GM21529 (cell line): ENCODE data around the gene PUS1.
A peak's percentile ranks its signal among the peaks of the same experiment; 100 is the strongest.
"Not testable (repeated sequence)": the region's sequence is repeated elsewhere in the genome, so short reads cannot be mapped to it uniquely, and the experiment has no call there.

Experiments used
- ATAC-seq: cut with Tn5 transposase; IDR thresholded peaks from one replicate; pipeline ENCODE4 v1.9.1; 2021; ENCODE audit not compliant: unreplicated experiment

The PUS1 gene

DNA sequence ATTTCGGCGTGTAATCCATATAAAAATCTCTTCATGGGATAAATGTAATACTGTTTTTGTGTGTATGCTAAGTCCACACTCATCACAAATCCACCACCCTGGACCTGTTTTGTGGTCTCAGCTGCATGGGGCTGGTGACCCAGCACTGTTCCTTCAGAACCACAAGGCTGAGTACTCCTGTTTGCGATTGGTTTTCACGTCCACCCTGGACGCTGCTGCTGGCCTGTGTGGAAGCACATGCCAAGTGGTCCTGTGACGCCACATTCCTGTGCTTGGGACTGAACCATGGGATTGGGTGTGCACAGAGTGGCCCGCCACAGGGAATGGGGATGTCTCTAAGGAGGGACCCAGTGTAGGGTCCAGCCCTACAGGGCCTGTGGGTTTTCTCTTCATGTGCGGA lies 4.3 kb downstream of the PUS1 start:
- no peak for ATAC-seq

- ATAC-seq, result no peak
Measured at GRCh38 chr12:131934535-131934934, 5.5 kb downstream of the PUS1 start.

DNA sequence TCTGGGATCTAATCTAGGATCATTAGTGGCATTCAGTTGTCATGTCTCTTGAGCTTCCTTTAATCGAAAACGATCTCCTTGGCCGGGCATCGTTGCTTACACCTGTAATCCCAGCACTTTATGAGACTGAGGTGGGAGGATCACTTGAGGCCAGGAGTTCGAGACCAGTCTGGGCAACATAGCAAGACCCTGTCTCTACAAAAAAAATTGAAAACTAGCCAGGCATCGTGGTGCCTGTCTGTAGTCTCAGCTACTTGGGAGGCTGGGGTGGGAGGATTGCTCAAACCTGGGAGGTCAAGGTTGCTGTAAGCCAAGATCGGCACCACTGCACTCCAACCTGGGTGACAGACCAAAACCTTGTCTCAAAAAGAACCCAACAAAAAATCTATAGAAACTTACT lies 9.0 kb downstream of the PUS1 start:
- no peak for ATAC-seq

DNA sequence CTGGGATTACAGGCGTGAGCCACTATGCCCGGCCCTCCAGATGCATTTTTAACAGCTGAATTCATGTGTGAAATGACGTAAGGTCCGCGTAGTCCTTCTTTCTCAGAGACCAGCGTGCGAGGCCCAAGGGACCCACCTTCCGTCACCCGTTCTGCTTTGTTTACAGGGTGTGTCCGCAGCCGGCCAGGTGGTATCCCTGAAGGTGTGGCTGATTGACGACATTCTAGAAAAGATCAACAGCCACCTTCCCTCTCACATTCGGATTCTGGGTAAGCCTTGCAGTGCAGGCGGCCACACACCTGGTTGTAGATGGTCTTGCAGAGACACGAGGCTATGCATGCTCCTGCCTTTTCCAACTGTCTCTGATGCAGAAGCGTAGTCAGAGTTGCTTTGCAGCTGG lies 9.9 kb downstream of the PUS1 start:
- ATAC-seq, result no peak

DNA sequence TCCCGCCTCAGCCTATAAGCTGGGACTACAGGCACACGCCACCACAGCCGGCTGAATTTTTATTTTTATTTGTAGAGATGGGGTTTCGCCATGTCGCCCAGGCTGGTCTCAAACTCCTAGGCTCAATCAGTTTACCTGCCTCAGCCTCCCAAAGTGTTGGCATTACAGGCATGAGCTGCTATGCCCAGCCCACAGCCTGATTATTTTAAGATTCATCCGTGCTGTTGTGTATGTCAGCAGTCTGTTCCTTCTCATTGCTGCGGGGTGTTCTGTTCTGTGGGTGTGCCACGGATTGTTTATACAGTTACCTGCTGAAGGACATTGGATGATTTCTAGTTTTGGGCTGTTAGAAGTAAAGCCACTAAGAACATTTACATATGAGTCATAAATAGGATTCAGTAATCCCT lies 11.1 kb downstream of the PUS1 start:
- no peak for ATAC-seq

DNA sequence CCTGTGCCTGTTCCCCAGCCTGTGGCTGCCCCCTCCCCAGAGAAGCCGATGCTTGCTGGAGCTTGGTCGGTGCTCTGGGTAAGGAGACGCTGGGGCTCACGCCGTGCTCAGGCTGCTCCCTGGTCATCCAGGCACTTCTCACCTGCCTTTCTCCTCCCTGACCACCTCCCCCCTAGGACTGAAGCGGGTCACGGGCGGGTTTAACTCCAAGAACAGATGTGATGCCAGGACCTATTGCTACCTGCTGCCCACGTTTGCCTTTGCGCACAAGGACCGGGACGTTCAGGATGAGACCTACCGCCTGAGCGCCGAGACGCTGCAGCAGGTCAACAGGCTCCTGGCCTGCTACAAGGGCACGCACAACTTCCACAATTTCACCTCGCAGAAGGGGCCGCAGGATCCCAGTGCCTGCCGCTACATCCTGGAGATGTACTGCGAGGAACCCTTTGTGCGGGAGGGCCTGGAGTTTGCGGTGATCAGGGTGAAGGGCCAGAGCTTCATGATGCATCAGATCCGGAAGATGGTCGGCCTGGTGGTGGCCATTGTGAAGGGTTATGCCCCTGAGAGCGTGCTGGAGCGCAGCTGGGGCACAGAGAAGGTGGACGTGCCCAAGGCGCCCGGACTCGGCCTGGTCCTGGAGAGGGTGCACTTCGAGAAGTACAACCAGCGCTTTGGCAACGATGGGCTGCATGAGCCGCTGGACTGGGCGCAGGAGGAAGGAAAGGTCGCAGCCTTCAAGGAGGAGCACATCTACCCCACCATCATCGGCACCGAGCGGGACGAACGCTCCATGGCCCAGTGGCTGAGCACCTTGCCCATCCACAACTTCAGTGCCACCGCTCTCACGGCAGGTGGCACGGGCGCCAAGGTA lies 12.3 kb downstream of the PUS1 start:
- ATAC-seq, result no peak

GRCh38 chr12:131941987-131942341 lies 12.9 kb downstream of the PUS1 start:
- no peak for ATAC-seq

DNA sequence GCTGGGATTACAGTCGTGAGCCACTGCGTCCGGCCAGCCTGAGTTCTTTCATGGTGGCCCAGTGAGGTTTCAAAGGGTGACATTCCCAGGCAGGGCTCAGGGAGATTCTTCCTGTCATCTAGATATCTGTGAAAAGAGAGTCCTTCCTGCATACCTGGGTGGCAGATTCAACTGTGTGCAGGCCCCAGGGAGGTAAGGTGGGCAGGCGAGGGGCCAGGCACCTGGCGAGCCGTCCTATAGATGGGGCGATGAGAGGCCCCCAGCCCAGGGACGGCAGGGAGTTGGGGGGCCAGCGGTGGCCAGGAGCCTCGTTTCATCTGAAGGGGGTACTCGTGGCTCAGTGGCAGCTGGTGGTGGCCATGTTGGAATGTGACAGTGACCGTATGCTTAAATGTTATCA lies 13.6 kb downstream of the PUS1 start:
- ATAC-seq, result no peak

- no peak for ATAC-seq
Measured at GRCh38 chr12:131943389-131943788, 14.3 kb downstream of the PUS1 start.

DNA sequence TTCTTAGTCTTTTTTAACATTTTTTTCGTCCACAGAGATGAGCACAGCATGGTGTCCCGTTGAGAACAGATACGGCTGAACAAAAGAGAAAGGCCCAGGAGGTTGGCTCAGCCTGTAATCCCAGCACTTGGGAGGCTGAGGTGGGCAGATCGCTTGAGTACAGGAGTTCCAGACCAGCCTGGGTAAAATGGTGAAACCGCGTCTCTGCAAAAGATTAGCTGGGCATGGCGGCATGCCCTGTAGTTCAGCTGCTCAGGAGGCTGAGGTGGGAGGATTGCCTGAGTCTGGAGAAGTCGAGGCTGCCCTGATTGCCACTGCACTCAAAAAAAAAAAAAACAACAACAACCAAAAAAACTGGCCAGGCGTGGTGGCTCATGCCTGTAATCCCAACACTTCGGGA lies 14.8 kb downstream of the PUS1 start:
- ATAC-seq, result no peak

GRCh38 chr12:131944601-131945251 lies 15.7 kb downstream of the PUS1 start:
- ATAC-seq, result no peak

DNA sequence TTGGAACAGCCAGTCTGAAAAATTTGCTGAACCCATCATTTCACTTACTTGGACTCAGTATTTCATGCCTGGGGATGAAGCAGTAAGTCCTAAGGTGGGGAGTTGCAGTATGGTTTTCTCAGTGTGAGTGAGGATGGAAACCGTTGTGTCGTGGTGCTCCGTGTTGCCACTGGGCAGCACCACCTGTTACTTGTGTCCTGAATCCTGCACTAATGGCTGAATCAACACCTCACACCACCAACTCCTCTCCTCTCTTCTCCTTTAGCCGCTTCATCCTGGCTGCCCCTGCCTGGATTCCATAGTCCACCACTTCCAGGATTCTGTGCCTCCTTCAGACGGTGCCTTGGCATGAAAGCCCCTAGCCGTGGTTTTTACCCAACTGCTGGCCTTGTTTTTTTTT lies 17.7 kb downstream of the PUS1 start:
- ATAC-seq, result no peak

GRCh38 chr12:131947482-131948027 lies 18.5 kb downstream of the PUS1 start:
- ATAC-seq, result no peak

DNA sequence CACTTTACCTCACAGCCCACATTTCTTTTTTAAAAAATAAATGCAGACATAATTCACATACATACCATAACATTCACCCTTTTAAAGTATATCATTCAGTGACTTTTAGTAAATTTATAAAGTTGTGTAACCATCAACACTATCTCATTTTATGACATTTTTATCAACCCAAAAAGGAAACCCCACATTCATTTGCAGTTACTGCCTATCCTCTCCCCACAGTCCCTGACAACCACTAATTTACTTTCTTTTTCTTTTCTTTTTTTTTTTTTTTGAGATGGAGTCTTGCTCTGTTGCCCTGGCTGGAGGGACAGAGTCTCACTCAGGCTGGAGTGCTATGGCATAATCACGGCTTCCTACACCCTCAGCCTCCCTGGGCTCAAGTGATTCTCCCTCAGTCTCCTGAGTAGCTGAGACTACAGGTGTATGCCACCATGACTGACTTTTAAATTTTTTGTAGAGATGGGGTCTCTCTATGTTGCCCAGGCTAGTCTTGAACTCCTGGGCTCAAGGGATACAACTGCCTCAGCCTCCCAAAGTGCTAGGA lies 19.2 kb downstream of the PUS1 start:
- no peak for ATAC-seq

GRCh38 chr12:131948713-131949430 lies 19.8 kb downstream of the PUS1 start:
- not testable (repeated sequence) for ATAC-seq

GRCh38 chr12:131949431-131950181 lies 20.5 kb downstream of the PUS1 start, which contains the start of gene EP400:
Gene EP400 (plus strand): TSS chr12:131949942. CDS start chr12:131960620, 10,678 bp downstream.
- peak; percentile 84 for ATAC-seq

GRCh38 chr12:131950182-131950913 lies 21.3 kb downstream of the PUS1 start:
- peak; percentile 38 for ATAC-seq

- ATAC-seq, result not testable (repeated sequence)
Measured at GRCh38 chr12:131953810-131954209, 24.7 kb downstream of the PUS1 start.

GRCh38 chr12:131954460-131954859 lies 25.4 kb downstream of the PUS1 start:
- ATAC-seq, result not testable (repeated sequence)

GRCh38 chr12:131959116-131959515 lies 30.0 kb downstream of the PUS1 start:
- no peak for ATAC-seq
